GM23248 (cell line): ENCODE data around the gene TMEM234.

Source experiments
- EZH2 ChIP-seq: fragments of 200-600 bp; sonication (generic); IDR thresholded peaks from 2 replicates; pipeline ENCODE4 v1.6.1; 2018; ENCODE audit warnings: antibody characterized with exemption, mild to moderate bottlenecking; ENCODE audit not compliant: insufficient read depth, poor library complexity, severe bottlenecking
- EZH2phosphoT487 ChIP-seq: fragments of 200-600 bp; sonication (generic); IDR thresholded peaks from 2 replicates; pipeline ENCODE4 v1.6.1; 2018; ENCODE audit warnings: antibody characterized with exemption, moderate library complexity, mild to moderate bottlenecking, low read depth; ENCODE audit not compliant: insufficient read depth

GRCh38 chr1:32192220-32192948, 29.8 kb downstream of the TMEM234 start:
- TF ChIP-seq EZH2 (no peak), EZH2phosphoT487 (no peak)
